SK-N-SH (cell line): ENCODE results near the gene PPP1R12A. TPM values are rescaled to one million over a fixed set of nuclear protein-coding genes. Genes with fewer than 3 reads are reported as not detected.

Experiments
- CTCF ChIA-PET: fragments of 300-600, 350-600 bp; formaldehyde crosslinking; extraction: SDS; loops from one replicate; lab custom pipeline; 2021; lab: Yijun Ruan, JAX
- POLR2A ChIA-PET: fragments of 350-600 bp; sonication (Branson Sonifier 250); formaldehyde crosslinking; extraction: SDS; loops from one replicate; lab custom pipeline; 2020; ENCODE audit warnings: antibody characterized with exemption, inconsistent platforms; lab: Yijun Ruan, JAX
- DNase-seq: peaks from one replicate; pipeline ENCODE4 v3.0.0; 2012
- H2AFZ ChIP-seq: fragments of 200-600 bp; sonication (generic); 2 replicates; pipeline ENCODE4 v1.8.1; 2016; ENCODE audit warnings: antibody characterized with exemption, mild to moderate bottlenecking, low read depth
- H3F3A ChIP-seq: fragments of 200-600 bp; sonication (generic); replicated peaks from 2 replicates; pipeline ENCODE3; 2016; ENCODE audit warnings: antibody characterized with exemption, mild to moderate bottlenecking; ENCODE audit not compliant: insufficient read depth
- H3K27ac ChIP-seq, 2 experiments: fragments of 200-500 bp in 1 of 2; fragments of 200-600 bp in 1 of 2; sonication (Bioruptor generic) in 1 of 2; sonication (generic), shearing (Covaris generic) in 1 of 2; 2 replicates each; pipeline versions ENCODE4 v1.5.1 to v1.6.1; 2014 to 2016; ENCODE audit warnings: low read depth in 2 of 2, inconsistent platforms in 1 of 2, low read length in 1 of 2, mild to moderate bottlenecking in 1 of 2, mixed read lengths in 1 of 2
- H3K27me3 ChIP-seq: fragments of 200-600 bp; sonication (generic), shearing (Covaris generic); 2 replicates; pipeline ENCODE4 v1.6.1; 2016; ENCODE audit warnings: mixed run types; ENCODE audit not compliant: insufficient read depth
- H3K36me3 ChIP-seq, 2 experiments: fragments of 200-500 bp in 1 of 2; fragments of 200-600 bp in 1 of 2; sonication (Bioruptor generic) in 1 of 2; sonication (generic) in 1 of 2; replicated peaks in 1 of 2; 2 replicates each; pipeline versions ENCODE3 to v1.5.1; 2014 to 2016; ENCODE audit warnings: low read length in 1 of 2, mild to moderate bottlenecking in 1 of 2; ENCODE audit not compliant: insufficient read depth in 2 of 2, control insufficient read depth in 1 of 2
- H3K4me1 ChIP-seq, 2 experiments: fragments of 200-500 bp in 1 of 2; fragments of 200-600 bp in 1 of 2; sonication (Bioruptor generic) in 1 of 2; sonication (generic), shearing (Covaris generic) in 1 of 2; 2 replicates each; pipeline versions ENCODE4 v1.5.1 to v1.6.1; 2014 to 2016; ENCODE audit warnings: low read depth in 1 of 2, low read length in 1 of 2, mixed run types in 1 of 2; ENCODE audit not compliant: insufficient read depth in 2 of 2, control insufficient read depth in 1 of 2
- H3K4me2 ChIP-seq: fragments of 200-600 bp; sonication (generic), shearing (Covaris generic); 2 replicates; pipeline ENCODE4 v1.6.1; 2017; ENCODE audit warnings: mixed run types
- H3K4me3 ChIP-seq, 2 experiments: fragments of 200-500 bp in 1 of 2; fragments of 200-600 bp in 1 of 2; sonication (Bioruptor generic) in 1 of 2; sonication (generic), shearing (Covaris generic) in 1 of 2; 2 replicates each; pipeline versions ENCODE4 v1.5.1 to v1.8.1; 2014 to 2016; ENCODE audit warnings: low read depth in 2 of 2, inconsistent platforms in 1 of 2, low read length in 1 of 2, mild to moderate bottlenecking in 1 of 2, mixed read lengths in 1 of 2, moderate library complexity in 1 of 2
- H3K79me2 ChIP-seq: fragments of 200-600 bp; sonication (generic); 2 replicates; pipeline ENCODE4 v1.8.1; 2017; ENCODE audit warnings: mild to moderate bottlenecking; ENCODE audit not compliant: insufficient read depth
- H3K9ac ChIP-seq: fragments of 200-600 bp; sonication (generic); 2 replicates; pipeline ENCODE4 v1.6.1; 2017; ENCODE audit warnings: mixed run types
- H3K9me2 ChIP-seq: fragments of 200-600 bp; sonication (generic); 2 replicates; pipeline ENCODE4 v1.6.1; 2017; ENCODE audit warnings: mixed run types
- H3K9me3 ChIP-seq: fragments of 200-600 bp; sonication (generic); 2 replicates; pipeline ENCODE4 v1.6.1; 2017; ENCODE audit warnings: mixed run types, mild to moderate bottlenecking, moderate library complexity
- H4K20me1 ChIP-seq: fragments of 200-600 bp; sonication (generic); 2 replicates; pipeline ENCODE4 v1.6.1; 2017; ENCODE audit warnings: mild to moderate bottlenecking, mixed run types; ENCODE audit not compliant: insufficient read depth
- EP300 ChIP-seq, 2 experiments: IDR thresholded peaks; 2 replicates each; pipeline versions ENCODE4 v1.4.0 to v1.6.1; 2012; ENCODE audit warnings: borderline replicate concordance in 1 of 2, low read depth in 1 of 2, low read length in 1 of 2
- EZH2phosphoT487 ChIP-seq: fragments of 200-600 bp; sonication (generic); IDR thresholded peaks from 2 replicates; pipeline ENCODE4 v1.6.1; 2017; ENCODE audit warnings: low read depth, mixed run types, mild to moderate bottlenecking, antibody characterized with exemption, moderate library complexity, borderline replicate concordance
- FOSL2 ChIP-seq: IDR thresholded peaks from 2 replicates; pipeline ENCODE4 v1.4.0; 2012; ENCODE audit warnings: low read depth, mild to moderate bottlenecking, moderate library complexity, borderline replicate concordance
- FOXM1 ChIP-seq: IDR thresholded peaks from 2 replicates; pipeline ENCODE4 v1.4.0; 2012; ENCODE audit warnings: low read depth, mild to moderate bottlenecking
- JUND ChIP-seq: IDR thresholded peaks from 2 replicates; pipeline ENCODE4 v1.4.0; 2012
- MAX ChIP-seq: IDR thresholded peaks from 2 replicates; pipeline ENCODE4 v1.4.0; 2012; ENCODE audit warnings: low read depth
- MEF2A ChIP-seq: IDR thresholded peaks from 2 replicates; pipeline ENCODE4 v1.4.0; 2012; ENCODE audit warnings: low read depth, borderline replicate concordance
- MXI1 ChIP-seq: IDR thresholded peaks from 2 replicates; pipeline ENCODE4 v1.6.1; 2012; ENCODE audit warnings: mild to moderate bottlenecking, low read depth, low read length, improper control_type of control experiment
- NFIC ChIP-seq: IDR thresholded peaks from 2 replicates; pipeline ENCODE4 v1.4.0; 2012; ENCODE audit warnings: borderline replicate concordance
- PBX3 ChIP-seq: IDR thresholded peaks from 2 replicates; pipeline ENCODE4; 2012
- POLR2AphosphoS5 ChIP-seq: IDR thresholded peaks from 2 replicates; pipeline ENCODE4 v1.6.1; 2012; ENCODE audit warnings: low read depth, low read length
- RCOR1 ChIP-seq: fragments of 150-350 bp; IDR thresholded peaks from 2 replicates; pipeline ENCODE4 v1.6.1; 2017; ENCODE audit warnings: antibody characterized with exemption, low read length
- REST ChIP-seq: IDR thresholded peaks from 2 replicates; pipeline ENCODE4 v1.6.1; 2012; ENCODE audit warnings: mild to moderate bottlenecking, low read depth, low read length, moderate library complexity
- RXRA ChIP-seq: IDR thresholded peaks from 2 replicates; pipeline ENCODE4 v1.4.0; 2012; ENCODE audit warnings: low read depth, mild to moderate bottlenecking, borderline replicate concordance
- SIN3A ChIP-seq: IDR thresholded peaks from 2 replicates; pipeline ENCODE4 v1.6.1; 2012; ENCODE audit warnings: low read depth, mild to moderate bottlenecking, low read length, moderate library complexity, borderline replicate concordance
- TCF12 ChIP-seq: IDR thresholded peaks from 2 replicates; pipeline ENCODE4 v1.4.0; 2012
- TEAD4 ChIP-seq: IDR thresholded peaks from 2 replicates; pipeline ENCODE4 v1.4.0; 2012; ENCODE audit warnings: mild to moderate bottlenecking, borderline replicate concordance; ENCODE audit not compliant: insufficient read depth
- YY1 ChIP-seq: IDR thresholded peaks from 2 replicates; pipeline ENCODE4 v1.4.0; 2012; ENCODE audit warnings: low read depth, mild to moderate bottlenecking
- WGBS: methylation state at CpG from one replicate; pipeline ENCODE4 v1.1.6; 2017; ENCODE audit warnings: low lambda C conversion rate; 5-methylcytosine and 5-hydroxymethylcytosine counted together
- polyA plus RNA-seq, 3 experiments: library from polyadenylated mRNA; depleted of rRNA; stranded (reverse); fragments of >200 nt; gene quantifications; 2 replicates each; pipeline ENCODE4 v1.2.3, GENCODE V29; 2012

Gene PPP1R12A
- polyA plus RNA-seq, 1 of the 3 experiments (the other 2 are of a cell fraction) = 26.0 TPM

GRCh38 chr12:79983986-79984620 lies 49.2 kb upstream of the PPP1R12A start:
- Histone ChIP-seq H3F3A (peaks cover 50% of the 10 kb centered on the region), H3K27ac (peak overlapping the region; percentile 72 to 96; a peak in 3 of 4 replicates), H3K79me2 (no peaks in the 10 kb centered on the region), H3K4me3 (peak overlapping the region in 1 of 2 experiments; percentile 24; a peak in 1 of 4 replicates), H3K4me2 (peak overlapping the region; percentile 64), H3K9ac (peak overlapping the region; percentile 59; the same call in 1 of the 2 replicates), H3K36me3 (no peaks in the 10 kb centered on the region), H3K9me2 (no peaks in the 10 kb centered on the region), H2AFZ (peak overlapping the region; percentile 66), H3K9me3 (no peaks in the 10 kb centered on the region), H3K4me1 (peaks cover 0 to 30% of the 10 kb centered on the region in 2 experiments; a peak in 3 of 4 replicates), H3K27me3 (no peaks in the 10 kb centered on the region), H4K20me1 (no peaks in the 10 kb centered on the region)
- ChIA-PET POLR2A (no interaction called here), CTCF (no interaction called here)
- WGBS = 32% methylated on average over 6 of the region's 6 CpGs
- DNase-seq = no peak
- TF ChIP-seq FOSL2 (peak; percentile 38; the same call in 1 of the 2 replicates), RCOR1 (no peak), PBX3 (peak; percentile 62), EP300 (IDR thresholded peaks at IDR 0.05; ENCODE audit: borderline replicate concordance in 1 of 2, low read depth in 1 of 2, low read length in 1 of 2) (peak in 1 of 2 experiments; percentile 71; a peak in 1 of 4 replicates), POLR2AphosphoS5 (peak; percentile 22; the same call in 1 of the 2 replicates), MXI1 (no peak), NFIC (peak; percentile 54; the same call in 1 of the 2 replicates), RXRA (peak; percentile 36; the same call in 1 of the 2 replicates), TCF12 (peak; percentile 74), MAX (no peak), TEAD4 (0 out of 2 replicates have a peak, but pooled peaks have one; percentile 17), JUND (peak; percentile 26; the same call in 1 of the 2 replicates)

- Histone ChIP-seq H3K4me2 (peak overlapping the region; percentile 64), H3K27ac (peak overlapping the region; percentile 72 to 96; a peak in 3 of 4 replicates), H3K9me3 (no peaks in the 10 kb centered on the region), H3K9me2 (no peaks in the 10 kb centered on the region), H3F3A (peaks cover 45% of the 10 kb centered on the region), H3K9ac (peak overlapping the region; percentile 67; the same call in 1 of the 2 replicates), H3K4me3 (peak overlapping the region in 1 of 2 experiments; percentile 24; a peak in 1 of 4 replicates), H3K4me1 (peaks cover 0 to 30% of the 10 kb centered on the region in 2 experiments; a peak in 3 of 4 replicates), H2AFZ (peak overlapping the region; percentile 61; the same call in 1 of the 2 replicates), H3K79me2 (no peaks in the 10 kb centered on the region), H3K27me3 (no peaks in the 10 kb centered on the region), H3K36me3 (no peaks in the 10 kb centered on the region), H4K20me1 (no peaks in the 10 kb centered on the region)
- no peak for DNase-seq
- ChIA-PET POLR2A (no interaction called here), CTCF (no interaction called here)
- 12% methylated on average over 2 of the region's 2 CpGs for WGBS
- TF ChIP-seq YY1 = peak; percentile 57; the same call in 1 of the 2 replicates
- TF ChIP-seq POLR2AphosphoS5 = peak; percentile 88
- peak; percentile 82 to 99 for TF ChIP-seq EP300 (IDR thresholded peaks at IDR 0.05; ENCODE audit: borderline replicate concordance in 1 of 2, low read depth in 1 of 2, low read length in 1 of 2)
- peak; percentile 97 for TF ChIP-seq TCF12
- peak; percentile 86 for TF ChIP-seq MEF2A
- TF ChIP-seq TEAD4 = peak; percentile 100
- TF ChIP-seq EZH2phosphoT487 = no peak
- TF ChIP-seq JUND = peak; percentile 99
- TF ChIP-seq SIN3A = peak; percentile 72; the same call in 1 of the 2 replicates
- TF ChIP-seq REST = no peak
- TF ChIP-seq FOXM1 = peak; percentile 98
- TF ChIP-seq PBX3 = peak; percentile 99
- no peak for TF ChIP-seq MXI1
- peak; percentile 93 for TF ChIP-seq RXRA
These were observed 48.6 kb upstream of the PPP1R12A start for GRCh38 chr12:79983492-79983891.
